ENCODE results near the gene ATOSB.

DNA sequence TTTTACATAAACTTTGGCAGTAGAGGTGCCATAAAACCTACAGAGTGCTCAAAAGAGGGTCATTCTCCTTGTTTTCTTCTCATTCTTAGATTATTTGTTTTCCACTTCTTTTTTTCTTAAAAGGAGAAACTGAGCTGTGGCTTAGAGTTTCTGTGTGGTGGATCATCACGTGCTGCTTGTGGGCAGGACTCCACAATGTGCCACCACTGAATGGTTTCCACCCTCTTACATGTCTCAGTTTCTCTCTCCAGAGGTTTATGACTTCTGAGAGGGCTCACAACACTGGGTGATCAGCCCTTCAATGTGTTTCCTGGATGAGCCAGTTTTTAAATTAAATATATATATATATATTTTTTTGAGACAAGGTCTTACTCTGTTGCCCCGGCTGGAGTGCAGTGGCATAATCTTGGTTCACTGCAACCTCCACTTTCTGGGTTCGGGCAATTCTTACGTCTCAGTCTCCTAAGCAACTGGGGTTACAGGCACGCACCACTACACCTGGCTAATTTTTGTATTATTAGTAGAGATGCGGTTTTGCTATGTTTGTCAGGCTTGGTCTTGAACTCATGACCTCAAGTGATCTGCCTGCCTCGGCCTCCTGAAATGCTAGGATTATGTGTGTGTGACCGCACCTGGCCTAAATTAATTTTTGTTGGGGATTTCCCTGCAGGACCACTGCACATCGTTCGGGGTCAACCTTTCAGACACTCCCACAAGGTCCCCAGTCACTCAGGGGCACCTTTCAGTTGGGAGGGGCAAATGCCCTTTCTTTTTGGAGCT lies 43.0 kb upstream of the ATOSB start:
- TF ChIP-seq, protein P1, sequence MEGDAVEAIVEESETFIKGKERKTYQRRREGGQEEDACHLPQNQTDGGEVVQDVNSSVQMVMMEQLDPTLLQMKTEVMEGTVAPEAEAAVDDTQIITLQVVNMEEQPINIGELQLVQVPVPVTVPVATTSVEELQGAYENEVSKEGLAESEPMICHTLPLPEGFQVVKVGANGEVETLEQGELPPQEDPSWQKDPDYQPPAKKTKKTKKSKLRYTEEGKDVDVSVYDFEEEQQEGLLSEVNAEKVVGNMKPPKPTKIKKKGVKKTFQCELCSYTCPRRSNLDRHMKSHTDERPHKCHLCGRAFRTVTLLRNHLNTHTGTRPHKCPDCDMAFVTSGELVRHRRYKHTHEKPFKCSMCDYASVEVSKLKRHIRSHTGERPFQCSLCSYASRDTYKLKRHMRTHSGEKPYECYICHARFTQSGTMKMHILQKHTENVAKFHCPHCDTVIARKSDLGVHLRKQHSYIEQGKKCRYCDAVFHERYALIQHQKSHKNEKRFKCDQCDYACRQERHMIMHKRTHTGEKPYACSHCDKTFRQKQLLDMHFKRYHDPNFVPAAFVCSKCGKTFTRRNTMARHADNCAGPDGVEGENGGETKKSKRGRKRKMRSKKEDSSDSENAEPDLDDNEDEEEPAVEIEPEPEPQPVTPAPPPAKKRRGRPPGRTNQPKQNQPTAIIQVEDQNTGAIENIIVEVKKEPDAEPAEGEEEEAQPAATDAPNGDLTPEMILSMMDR (IDR thresholded peaks at IDR 0.05) = no peak
- no peak for TF ChIP-seq POLR2A (IDR thresholded peaks at IDR 0.05)

All from right lobe of liver (tissue), 4 donors.